CD4-positive, CD25-positive, alpha-beta regulatory T cell (primary cell): ENCODE measurements around the gene PTGER2. TPM values are rescaled to one million over a fixed set of nuclear protein-coding genes. Genes with fewer than 3 reads are reported as not detected.

ENCODE experiments used
- ATAC-seq, 2 donors: fragments of 150-1000 bp; cut with Tn5 transposase; one replicate each; pipeline ENCODE4 v1.10.0; 2021; ENCODE audit warnings: low read depth in 2 of 2, moderate number of reproducible peaks in 2 of 2, moderate library complexity in 1 of 2
- DNase-seq, 3 donors: peaks; one replicate each; pipeline versions ENCODE4 v3.0.0 to v3.0.0-alpha.2; 2012 to 2022; ENCODE audit warnings: mixed read lengths in 1 of 3
- H3K27ac ChIP-seq: one replicate; pipeline ENCODE4 v1.7.0; 2013; ENCODE audit warnings: mild to moderate bottlenecking, low read length; ENCODE audit not compliant: insufficient read depth, poor library complexity, severe bottlenecking
- H3K27me3 ChIP-seq: one replicate; pipeline ENCODE4 v1.7.0; 2013; ENCODE audit warnings: low read length; ENCODE audit not compliant: control insufficient read depth, insufficient read depth
- H3K36me3 ChIP-seq: one replicate; pipeline ENCODE4 v1.7.0; 2013; ENCODE audit warnings: mild to moderate bottlenecking, low read length, moderate library complexity; ENCODE audit not compliant: control insufficient read depth, insufficient read depth
- H3K4me1 ChIP-seq: 2 replicates; pipeline ENCODE4 v1.7.0; 2013; ENCODE audit warnings: mild to moderate bottlenecking, low read length; ENCODE audit not compliant: insufficient read depth, control insufficient read depth, poor library complexity, severe bottlenecking
- H3K4me3 ChIP-seq: one replicate; pipeline ENCODE4 v1.7.0; 2013; ENCODE audit warnings: low read depth, mild to moderate bottlenecking, low read length, moderate library complexity
- H3K9me3 ChIP-seq, 2 experiments: 1 replicate in 1 of 2; 2 replicates in 1 of 2; pipeline ENCODE4 v1.7.0; 2013; ENCODE audit warnings: low read length in 2 of 2, mild to moderate bottlenecking in 1 of 2, moderate library complexity in 1 of 2; ENCODE audit not compliant: control insufficient read depth in 2 of 2
- H3K27ac Mint-ChIP-seq, 3 donors: one replicate each; pipeline ENCODE4 v1.8.0; 2020 to 2022; ENCODE audit warnings: mild to moderate bottlenecking in 3 of 3, mixed read lengths in 3 of 3, moderate library complexity in 2 of 3
- H3K27me3 Mint-ChIP-seq: one replicate; pipeline ENCODE4 v1.8.0; 2022; ENCODE audit warnings: mild to moderate bottlenecking, mixed read lengths
- H3K36me3 Mint-ChIP-seq: one replicate; pipeline ENCODE4 v1.8.0; 2020; ENCODE audit warnings: mixed read lengths
- H3K4me1 Mint-ChIP-seq, 4 donors: one replicate each; pipeline ENCODE4 v1.8.0; 2020 to 2022; ENCODE audit warnings: mixed read lengths in 4 of 4, mild to moderate bottlenecking in 1 of 4
- H3K4me3 Mint-ChIP-seq, 4 donors: one replicate each; pipeline ENCODE4 v1.8.0; 2020 to 2022; ENCODE audit warnings: mild to moderate bottlenecking in 4 of 4, mixed read lengths in 4 of 4, moderate library complexity in 3 of 4
- H3K9me3 Mint-ChIP-seq, 7 donors: one replicate each; pipeline ENCODE4 v1.8.0; 2020 to 2022; ENCODE audit warnings: mixed read lengths in 7 of 7, mild to moderate bottlenecking in 3 of 7, moderate library complexity in 2 of 7
- polyA plus RNA-seq, 4 donors: library from polyadenylated mRNA; unstranded; fragments of 300-500 nt; fragmentation: Illumina TruSeq; gene quantifications; one replicate each; pipeline ENCODE4 v1.2.3, GENCODE V29; 2021
- total RNA-seq: library from RNA; stranded (reverse); gene quantifications from one replicate; pipeline ENCODE4 v1.2.3, GENCODE V29; 2022

PTGER2 gene
- total and polyA plus RNA-seq, 5 donors from 2014 or later = 23.1 to 138 (median 78.5) TPM

GRCh38 chr14:52329678-52330369 lies 15.7 kb downstream of the PTGER2 start:
- DNase-seq = no peak
- H3K4me3 Mint-ChIP-seq = no peak overlapping the region
- no peaks in the 10 kb centered on the region for H3K27me3 ChIP-seq
- H3K9me3 Mint-ChIP-seq = peaks cover 0 to 5% (median 0%) of the 10 kb centered on the region in 7 donors
- peaks cover 52% of the 10 kb centered on the region for H3K36me3 Mint-ChIP-seq
- no peak overlapping the region for H3K27ac ChIP-seq
- H3K27me3 Mint-ChIP-seq = peaks cover 5% of the 10 kb centered on the region
- H3K4me3 ChIP-seq = no peak overlapping the region
- no peaks in the 10 kb centered on the region for H3K9me3 ChIP-seq
- peaks cover 22 to 74% (median 54%) of the 10 kb centered on the region in 4 donors for H3K4me1 Mint-ChIP-seq
- peak overlapping the region; percentile 55 to 71 (median 66) for H3K27ac Mint-ChIP-seq
- H3K36me3 ChIP-seq = peaks cover 17% of the 10 kb centered on the region
- no peak for ATAC-seq
- H3K4me1 ChIP-seq = peaks cover 22% of the 10 kb centered on the region

GRCh38 chr14:52332269-52332668 lies 18.2 kb downstream of the PTGER2 start:
- Mint-ChIP-seq H3K27ac (peak overlapping the region in 2 of 3 donors; percentile 16 to 60), H3K4me3 (no peak overlapping the region), H3K4me1 (peaks cover 19 to 56% (median 39%) of the 10 kb centered on the region in 4 donors), H3K36me3 (peaks cover 34% of the 10 kb centered on the region), H3K27me3 (peaks cover 5% of the 10 kb centered on the region), H3K9me3 (peaks cover 0 to 5% (median 0%) of the 10 kb centered on the region in 7 donors)
- DNase-seq (no peak), ATAC-seq (no peak)
- Histone ChIP-seq H3K36me3 (peaks cover 10% of the 10 kb centered on the region), H3K9me3 (no peaks in the 10 kb centered on the region), H3K27me3 (no peaks in the 10 kb centered on the region), H3K4me1 (peaks cover 11% of the 10 kb centered on the region), H3K4me3 (no peak overlapping the region), H3K27ac (no peak overlapping the region)

- H3K36me3 ChIP-seq = peaks cover 2% of the 10 kb centered on the region
- peaks cover 30% of the 10 kb centered on the region for H3K36me3 Mint-ChIP-seq
- H3K9me3 ChIP-seq = no peaks in the 10 kb centered on the region
- peaks cover 0 to 5% (median 0%) of the 10 kb centered on the region in 7 donors for H3K9me3 Mint-ChIP-seq
- H3K4me3 Mint-ChIP-seq = peak overlapping the region in 1 of 4 donors; percentile 4
- no peak overlapping the region for H3K4me3 ChIP-seq
- H3K4me1 Mint-ChIP-seq = peaks cover 11 to 50% (median 30%) of the 10 kb centered on the region in 4 donors
- H3K27ac ChIP-seq = no peak overlapping the region
- ATAC-seq (no peak), DNase-seq (no peak)
- H3K4me1 ChIP-seq = peaks cover 6% of the 10 kb centered on the region
- peaks cover 5% of the 10 kb centered on the region for H3K27me3 Mint-ChIP-seq
- no peak overlapping the region for H3K27ac Mint-ChIP-seq
- no peaks in the 10 kb centered on the region for H3K27me3 ChIP-seq
Measured at GRCh38 chr14:52333108-52333507, 19.0 kb downstream of the PTGER2 start.

GRCh38 chr14:52333823-52334657 lies 19.9 kb downstream of the PTGER2 start:
- no peak for ATAC-seq
- no peak overlapping the region for H3K4me3 Mint-ChIP-seq

GRCh38 chr14:52336241-52336640 lies 22.1 kb downstream of the PTGER2 start:
- Mint-ChIP-seq H3K9me3 (peaks cover 0 to 5% (median 0%) of the 10 kb centered on the region in 7 donors), H3K4me3 (no peak overlapping the region), H3K4me1 (peaks cover 17 to 34% (median 28%) of the 10 kb centered on the region in 4 donors), H3K27ac (no peak overlapping the region), H3K36me3 (peaks cover 13% of the 10 kb centered on the region), H3K27me3 (peaks cover 10% of the 10 kb centered on the region)
- Histone ChIP-seq H3K4me3 (no peak overlapping the region), H3K36me3 (no peaks in the 10 kb centered on the region), H3K4me1 (no peaks in the 10 kb centered on the region), H3K27ac (no peak overlapping the region), H3K27me3 (no peaks in the 10 kb centered on the region), H3K9me3 (no peaks in the 10 kb centered on the region)
- ATAC-seq = no peak
- DNase-seq = no peak

More at GRCh38 chr14:52333823-52334657, 19.9 kb downstream of the PTGER2 start:
- H3K27me3 Mint-ChIP-seq = peaks cover 5% of the 10 kb centered on the region
- H3K9me3 Mint-ChIP-seq = peaks cover 0 to 5% (median 0%) of the 10 kb centered on the region in 7 donors
- peaks cover 29% of the 10 kb centered on the region for H3K36me3 Mint-ChIP-seq
- Histone ChIP-seq H3K27me3 (no peaks in the 10 kb centered on the region), H3K4me1 (peaks cover under 1% of the 10 kb centered on the region), H3K9me3 (no peaks in the 10 kb centered on the region), H3K4me3 (no peak overlapping the region), H3K27ac (no peak overlapping the region), H3K36me3 (peaks cover 2% of the 10 kb centered on the region)
- H3K4me1 Mint-ChIP-seq = peaks cover 10 to 48% (median 28%) of the 10 kb centered on the region in 4 donors
- peak overlapping the region in 2 of 3 donors; percentile 14 to 89 for H3K27ac Mint-ChIP-seq
- no peak for DNase-seq

- no peak overlapping the region for H3K4me3 ChIP-seq
- Mint-ChIP-seq H3K27me3 (peaks cover 10% of the 10 kb centered on the region), H3K4me3 (no peak overlapping the region), H3K4me1 (peaks cover 18 to 27% (median 22%) of the 10 kb centered on the region in 4 donors), H3K36me3 (peaks cover 5% of the 10 kb centered on the region), H3K27ac (no peak overlapping the region), H3K9me3 (peaks cover 0 to 5% (median 0%) of the 10 kb centered on the region in 7 donors)
- H3K4me1 ChIP-seq = no peaks in the 10 kb centered on the region
- H3K9me3 ChIP-seq = no peaks in the 10 kb centered on the region
- H3K27me3 ChIP-seq = peaks cover 2% of the 10 kb centered on the region
- H3K27ac ChIP-seq = no peak overlapping the region
- H3K36me3 ChIP-seq = no peaks in the 10 kb centered on the region
- no peak for DNase-seq
- no peak for ATAC-seq
Measured at GRCh38 chr14:52338051-52338681, 24.1 kb downstream of the PTGER2 start.

- Mint-ChIP-seq H3K27me3 (peaks cover 7% of the 10 kb centered on the region), H3K27ac (no peak overlapping the region), H3K4me3 (no peak overlapping the region), H3K9me3 (peaks cover 0 to 5% (median 0%) of the 10 kb centered on the region in 7 donors), H3K4me1 (peaks cover 10 to 26% (median 16%) of the 10 kb centered on the region in 4 donors), H3K36me3 (peaks cover 3% of the 10 kb centered on the region)
- Histone ChIP-seq H3K36me3 (no peaks in the 10 kb centered on the region), H3K4me1 (no peaks in the 10 kb centered on the region), H3K9me3 (no peaks in the 10 kb centered on the region), H3K27me3 (peaks cover 2% of the 10 kb centered on the region), H3K4me3 (no peak overlapping the region), H3K27ac (no peak overlapping the region)
- no peak for DNase-seq
- no peak for ATAC-seq
Measured at GRCh38 chr14:52339262-52339661, 25.1 kb downstream of the PTGER2 start.
